ENCODE data around the gene ZNHIT6.

The ZNHIT6 gene

GRCh38 chr1:85616364-85616705, 91.9 kb downstream of the ZNHIT6 start:
- no peak for DNase-seq

- no peak for DNase-seq
Measured at GRCh38 chr1:85615586-85616363, 92.5 kb downstream of the ZNHIT6 start.

DNA sequence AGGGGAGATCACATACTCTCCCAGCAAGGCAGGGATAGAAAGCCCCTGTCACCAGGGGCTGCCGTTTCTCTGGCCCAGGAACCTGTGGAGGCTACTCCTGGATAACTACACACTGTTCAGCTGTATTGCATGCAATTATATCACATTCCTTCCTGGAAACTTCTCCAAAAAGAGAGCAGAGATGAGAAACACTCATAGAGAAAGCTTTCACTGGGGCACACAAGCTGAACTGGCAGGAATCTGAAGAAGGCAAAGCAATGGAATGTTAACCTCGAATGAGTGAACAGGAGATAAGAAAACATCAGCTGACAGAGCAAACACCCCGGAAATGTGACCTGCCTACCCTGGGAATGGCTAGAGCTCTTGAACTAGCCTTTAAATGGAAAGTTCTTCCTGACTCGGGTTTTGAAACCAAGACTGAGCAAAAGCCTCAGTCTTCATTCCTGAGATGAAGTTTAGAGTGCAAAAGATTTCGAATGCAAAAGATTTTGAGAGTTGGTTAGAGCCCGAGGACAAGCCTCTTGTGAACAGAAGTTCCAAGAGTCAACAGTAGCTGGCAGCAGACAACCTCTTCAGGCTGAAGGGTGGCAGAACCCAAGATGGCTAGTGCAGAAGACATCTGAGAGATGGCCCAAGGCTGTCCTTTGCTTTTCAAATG, 95.4 kb downstream of the ZNHIT6 start:
- DNase-seq, result no peak

- no peak for DNase-seq
Measured at GRCh38 chr1:85611856-85612255, 96.4 kb downstream of the ZNHIT6 start.

- DNase-seq, result no peak
Measured at GRCh38 chr1:85611425-85611824, 96.8 kb downstream of the ZNHIT6 start.

GRCh38 chr1:85609976-85610375, 98.3 kb downstream of the ZNHIT6 start:
- DNase-seq, result no peak

DNA sequence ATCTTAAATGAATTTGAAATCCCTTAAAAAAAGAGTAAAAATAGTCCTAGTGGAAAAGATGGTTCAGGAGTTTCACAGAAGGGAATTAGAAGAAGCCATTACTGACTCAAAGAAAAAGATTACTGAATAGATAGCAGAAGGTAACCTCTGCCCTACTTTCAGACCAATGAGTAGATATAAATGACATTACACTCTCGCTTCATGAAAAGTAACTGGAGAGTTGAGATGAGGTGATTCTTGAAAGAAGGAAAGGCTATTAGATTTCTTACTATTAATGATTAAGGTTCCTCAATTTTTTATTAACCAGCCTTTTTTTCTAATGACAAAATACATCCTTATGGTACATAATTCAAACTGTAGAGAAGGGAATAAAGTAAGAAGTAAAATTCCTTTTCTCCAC, 99.4 kb downstream of the ZNHIT6 start:
- DNase-seq, result no peak

DNA sequence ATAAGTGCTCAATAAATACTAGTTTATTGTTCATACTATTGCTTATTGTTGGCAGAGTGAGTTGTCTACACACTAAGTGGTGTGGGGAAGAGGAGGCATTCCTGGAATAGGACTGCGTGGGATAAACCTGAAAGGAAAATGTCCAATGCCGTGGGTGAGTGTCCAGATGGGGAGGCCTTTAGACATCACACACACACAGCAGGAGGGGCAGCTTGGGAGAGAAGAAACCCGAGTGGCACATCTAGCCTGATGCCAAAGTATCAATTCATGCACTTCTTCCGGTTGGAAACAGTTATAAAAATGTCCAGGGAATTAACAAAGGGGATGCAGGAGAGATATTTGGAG, 100.3 kb downstream of the ZNHIT6 start:
- no peak for DNase-seq

- no peak for DNase-seq
Measured at GRCh38 chr1:85607126-85607920, 100.9 kb downstream of the ZNHIT6 start.

DNA sequence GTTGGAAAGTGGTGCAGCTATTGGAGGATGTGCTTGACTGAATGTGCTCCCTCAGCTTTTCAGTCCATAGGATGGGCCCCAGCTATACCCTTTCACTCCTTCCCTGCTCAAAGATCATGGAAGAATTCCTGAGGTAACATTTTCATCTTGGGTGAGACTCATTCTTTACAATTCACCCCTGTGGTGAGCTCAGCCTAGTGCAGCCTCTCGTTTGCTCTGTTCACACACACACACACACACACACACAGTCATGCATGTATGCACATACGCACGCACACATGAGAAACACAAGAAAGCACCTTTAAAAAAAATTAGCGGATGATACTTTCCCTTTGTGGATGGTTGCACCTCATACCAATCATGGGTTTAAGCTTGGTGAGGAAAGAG, 101.8 kb downstream of the ZNHIT6 start:
- DNase-seq, result no peak

DNA sequence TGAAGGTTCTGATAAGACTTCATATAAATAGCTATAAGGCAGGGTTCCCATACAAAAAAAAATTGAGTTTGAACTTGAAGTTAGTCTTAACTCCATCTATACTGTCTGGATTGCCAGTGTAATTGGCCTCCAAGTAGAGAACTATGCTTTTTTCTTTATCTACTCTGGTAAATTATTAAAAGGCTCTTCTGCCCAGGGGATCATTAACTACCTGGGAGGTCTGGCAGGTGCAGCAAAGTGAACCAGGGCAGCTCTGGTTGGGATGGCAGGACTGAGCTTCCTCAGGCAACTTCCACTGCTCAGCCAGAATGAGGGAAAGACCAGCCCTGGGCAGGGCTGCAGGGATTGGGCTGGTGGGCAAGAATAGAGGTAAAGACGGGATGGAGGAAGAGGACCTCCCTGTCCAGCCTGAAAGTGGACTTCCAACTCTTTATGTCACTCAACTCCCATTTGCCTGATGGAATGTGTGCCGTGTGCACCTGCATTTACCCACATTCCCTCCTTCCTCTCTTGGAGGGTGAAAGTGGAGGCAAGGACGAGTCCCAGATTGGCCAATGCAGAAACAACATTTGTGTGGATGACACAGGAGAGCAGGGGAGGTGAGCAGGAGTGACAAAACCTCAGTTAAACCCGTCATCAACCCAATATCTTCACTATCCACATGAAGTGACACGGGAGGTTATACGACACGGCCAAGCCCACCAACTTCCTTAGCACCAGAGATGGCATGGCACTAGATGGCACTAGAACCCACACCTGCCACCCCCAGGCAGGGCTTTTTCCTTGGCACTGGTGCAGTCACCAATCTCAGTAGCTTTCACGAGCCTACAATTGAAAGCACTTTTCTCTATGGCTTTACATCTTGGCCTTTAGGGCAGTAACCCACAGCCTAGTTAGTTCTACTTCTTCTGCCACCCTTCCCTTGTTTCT, 102.5 kb downstream of the ZNHIT6 start:
- DNase-seq, result no peak

DNA sequence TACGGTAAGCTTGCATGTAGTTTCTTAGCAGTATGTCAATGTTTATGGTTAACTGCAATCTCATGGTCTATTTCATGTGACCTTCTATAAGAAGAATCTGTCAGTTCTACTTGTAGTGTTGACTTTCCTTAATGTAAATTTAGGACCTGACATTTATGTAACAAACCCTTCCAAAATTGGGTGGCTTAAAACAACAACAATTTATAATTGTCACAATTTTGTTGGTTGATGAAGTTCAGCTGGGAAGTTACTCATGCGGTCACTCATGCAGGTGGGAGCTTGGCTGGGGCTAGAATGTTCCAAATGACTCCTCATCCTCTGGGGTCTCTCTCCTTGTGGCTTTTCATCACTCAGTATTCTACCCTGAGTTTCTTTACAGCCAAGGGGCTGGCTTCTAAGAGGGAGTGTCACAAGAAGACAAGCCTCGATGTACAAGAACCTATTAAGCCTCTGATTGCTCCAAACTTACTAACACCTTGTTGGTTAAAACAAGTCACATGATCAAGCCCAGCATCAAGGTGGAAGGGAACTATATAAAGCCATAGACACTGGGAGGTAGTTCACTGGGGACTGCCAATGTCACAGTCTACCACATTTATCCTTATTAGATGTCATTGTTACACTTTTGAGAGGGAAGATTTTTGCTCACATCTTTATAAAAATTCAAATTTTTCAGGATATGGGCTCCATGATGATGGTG, 103.8 kb downstream of the ZNHIT6 start:
- no peak for DNase-seq

GRCh38 chr1:85603086-85603880, 105.0 kb downstream of the ZNHIT6 start:
- DNase-seq, result no peak

DNA sequence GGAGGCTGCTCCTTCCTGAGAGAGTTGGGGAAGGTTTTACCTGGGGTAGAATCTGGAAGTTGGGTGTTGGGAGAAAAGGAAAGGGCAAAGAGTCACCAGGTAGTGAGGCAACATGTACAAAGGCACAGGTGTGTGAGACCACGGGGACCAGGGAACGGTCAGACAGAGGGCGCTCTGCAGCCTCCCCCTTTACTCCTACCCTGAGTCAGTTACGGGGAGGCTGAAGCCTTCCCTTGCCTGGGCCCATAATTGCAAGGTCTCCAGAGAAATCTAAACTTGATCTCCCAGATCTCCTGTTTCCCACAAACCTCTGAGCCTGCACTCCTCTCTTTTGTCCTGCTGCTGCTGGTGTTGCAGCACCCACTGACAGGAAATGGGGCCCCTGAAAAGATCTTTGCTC, 105.7 kb downstream of the ZNHIT6 start:
- no peak for DNase-seq

DNA sequence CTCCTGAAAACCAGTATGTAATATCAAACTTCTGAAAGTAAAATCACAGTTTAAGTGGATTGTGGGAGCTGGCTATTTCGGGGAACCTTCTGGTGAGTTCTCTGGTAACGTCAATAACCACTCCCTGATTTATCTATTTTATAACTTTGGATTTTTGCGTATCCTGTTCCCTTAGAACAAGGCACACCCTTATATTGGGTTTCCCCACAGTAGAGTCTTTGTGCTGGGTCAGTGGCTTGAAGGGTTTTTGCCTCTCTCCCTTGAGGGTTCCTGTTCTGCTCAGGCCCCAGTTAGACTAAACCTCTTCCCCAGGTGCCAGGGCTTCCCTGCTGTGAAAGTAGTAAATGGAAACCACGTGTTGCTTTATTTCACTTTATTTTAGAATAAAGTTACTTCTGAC, 106.3 kb downstream of the ZNHIT6 start:
- no peak for DNase-seq

GRCh38 chr1:85599681-85600080, 108.6 kb downstream of the ZNHIT6 start:
- no peak for DNase-seq

Data from CD4-positive, alpha-beta T cell treated with Interleukin-21 for 1 hour (primary cell).